Islet of Langerhans (tissue), 1 donor: ENCODE results near the gene ADGRD1.

ENCODE experiments used
- FAIRE-seq: peaks from one replicate; lab custom pipeline; 2011; peaks lifted over from hg19 to GRCh38; lab: Jason Lieb, UNC

ADGRD1 gene

GRCh38 chr12:131026754-131027153 is 73.0 kb downstream of the ADGRD1 start:
- FAIRE-seq, result no peak

- FAIRE-seq, result no peak
Measured at GRCh38 chr12:131027264-131027663, 73.6 kb downstream of the ADGRD1 start.

DNA sequence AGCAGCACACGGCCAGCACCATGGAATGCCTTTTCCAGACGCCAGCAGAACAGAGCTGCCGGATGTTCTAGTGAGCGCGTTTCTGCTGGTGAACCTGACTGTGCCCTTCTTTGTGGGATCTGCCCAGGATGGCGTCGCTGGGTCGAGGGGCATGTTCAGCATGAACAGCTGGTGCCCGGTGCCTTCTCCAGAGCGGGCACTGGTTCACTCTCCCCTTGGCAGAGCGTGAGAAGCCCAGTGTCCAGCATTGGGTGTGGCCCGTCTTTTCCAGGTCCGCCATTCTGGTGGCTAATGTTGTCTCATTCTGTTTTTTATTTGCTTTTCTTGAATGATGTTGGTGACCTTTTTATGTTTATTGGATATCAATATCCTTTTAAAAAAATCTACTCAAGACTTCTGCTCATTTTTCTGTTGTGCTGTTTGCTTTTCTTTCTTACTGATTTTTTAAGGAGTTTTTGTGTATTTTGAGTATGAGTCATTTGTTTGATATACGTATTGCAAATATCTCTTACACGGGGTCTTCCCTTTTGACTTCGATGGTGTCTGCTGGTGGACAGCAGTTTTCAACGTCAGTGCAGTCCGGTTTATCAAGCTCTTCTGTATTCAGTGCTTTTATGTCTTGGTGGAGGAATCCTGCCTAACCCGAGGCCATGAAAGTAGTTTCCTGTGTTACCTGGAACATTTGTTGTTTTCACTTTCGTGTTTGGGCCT is 74.3 kb downstream of the ADGRD1 start:
- no peak for FAIRE-seq

DNA sequence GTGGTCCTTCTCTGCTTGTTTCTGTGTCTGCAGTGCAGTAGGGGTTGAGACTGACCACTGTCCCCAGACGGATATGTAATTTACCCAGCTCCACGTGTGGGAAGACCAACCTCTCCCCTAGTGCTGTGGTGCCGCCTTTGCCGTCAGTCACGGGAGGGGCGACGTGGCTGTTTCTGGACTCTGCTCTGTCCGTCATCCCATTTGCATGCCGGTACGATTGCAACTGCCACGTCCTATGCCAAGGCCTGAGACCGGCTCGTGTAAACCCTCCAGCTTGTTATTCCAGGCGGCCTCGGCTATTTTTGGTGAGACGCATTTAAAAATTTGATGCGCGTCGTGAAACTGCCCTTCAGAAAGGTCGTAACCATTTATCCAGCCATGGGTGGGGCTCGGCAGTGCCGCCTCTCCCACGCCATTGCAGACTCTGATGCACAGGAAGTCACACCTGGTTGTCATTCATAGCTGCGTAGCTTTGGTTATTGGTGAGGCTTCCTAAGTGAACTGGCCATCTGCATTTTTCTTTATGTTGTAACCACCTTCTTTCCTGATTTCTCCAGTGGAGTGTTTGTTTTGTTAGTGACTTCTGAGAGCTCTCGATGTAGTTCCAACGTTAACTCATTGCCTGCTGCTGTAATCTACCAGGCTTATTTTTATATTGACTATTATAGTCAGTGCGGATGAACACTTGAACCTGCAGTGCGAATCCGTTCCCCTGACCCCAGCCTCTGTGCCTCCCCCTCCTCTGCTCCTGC is 75.1 kb downstream of the ADGRD1 start:
- FAIRE-seq, result no peak

- no peak for FAIRE-seq
Measured at GRCh38 chr12:131030472-131031328, 77.0 kb downstream of the ADGRD1 start.

GRCh38 chr12:131032082-131032750 is 78.5 kb downstream of the ADGRD1 start:
- no peak for FAIRE-seq

- no peak for FAIRE-seq
Measured at GRCh38 chr12:131033486-131033885, 79.8 kb downstream of the ADGRD1 start.

DNA sequence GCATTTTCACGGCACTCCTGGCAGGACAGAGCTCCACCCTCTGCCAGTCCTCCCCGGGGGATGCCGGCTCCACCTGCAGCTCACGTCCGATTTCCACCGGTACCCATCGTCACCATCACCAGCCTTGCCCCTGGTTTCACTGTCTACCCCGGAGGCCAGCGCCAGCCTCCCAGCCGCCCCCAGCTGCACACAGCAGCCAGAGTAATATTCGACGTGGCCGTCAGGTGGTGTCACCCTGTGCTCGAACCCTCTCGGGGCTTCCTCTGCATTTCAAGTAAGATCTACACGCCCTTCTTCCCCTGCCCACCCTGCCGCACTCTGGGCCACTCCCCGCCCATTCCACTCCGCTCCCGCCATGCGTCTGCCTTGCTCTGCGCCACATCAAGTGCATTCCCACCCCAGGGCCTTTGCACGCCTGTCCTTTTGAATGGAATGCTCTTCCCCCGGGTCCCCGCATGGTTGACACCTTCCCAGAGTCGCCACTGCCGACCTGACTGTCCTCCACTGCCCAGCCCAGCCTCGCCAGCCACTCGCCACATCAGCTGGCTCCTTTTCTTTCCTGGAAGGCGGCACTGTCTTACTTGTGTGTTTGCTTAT is 80.3 kb downstream of the ADGRD1 start:
- no peak for FAIRE-seq

DNA sequence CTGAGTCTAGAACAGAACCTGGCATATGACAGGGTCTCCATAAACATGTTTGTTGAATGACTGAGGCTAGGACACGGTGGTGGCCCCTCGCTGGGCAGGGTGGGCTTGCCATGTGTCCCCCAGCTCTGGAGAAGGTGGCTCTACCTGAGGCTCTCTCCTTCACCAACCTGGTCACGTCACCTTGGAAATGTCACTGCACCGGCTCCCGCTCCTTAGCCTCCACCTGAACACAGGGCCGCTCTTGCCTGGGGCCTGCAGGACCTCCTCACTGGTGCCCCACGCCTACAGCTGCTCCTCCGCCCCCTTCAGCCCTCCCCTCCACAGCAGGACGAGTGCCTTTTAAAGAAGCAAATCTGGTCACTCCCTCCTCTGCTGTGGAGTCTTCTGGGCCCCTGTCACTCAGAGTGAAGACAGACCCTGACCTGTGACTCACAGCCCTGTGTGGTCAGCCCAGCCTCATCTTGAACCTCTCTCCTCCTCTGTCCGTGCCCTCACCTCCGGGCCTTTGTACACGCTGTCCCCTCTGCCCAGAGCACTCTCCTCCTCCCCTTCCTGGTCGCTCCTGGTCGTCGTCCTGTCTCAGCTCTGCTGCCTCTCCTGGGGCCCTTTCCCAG is 81.0 kb downstream of the ADGRD1 start:
- FAIRE-seq, result no peak

GRCh38 chr12:131035245-131035681 is 81.6 kb downstream of the ADGRD1 start:
- FAIRE-seq, result no peak

GRCh38 chr12:131038159-131038558 is 84.5 kb downstream of the ADGRD1 start:
- FAIRE-seq, result no peak

- FAIRE-seq, result no peak
Measured at GRCh38 chr12:131038961-131039950, 85.5 kb downstream of the ADGRD1 start.

- no peak for FAIRE-seq
Measured at GRCh38 chr12:131040491-131040890, 86.8 kb downstream of the ADGRD1 start.

- no peak for FAIRE-seq
Measured at GRCh38 chr12:131041216-131041967, 87.7 kb downstream of the ADGRD1 start.

GRCh38 chr12:131041968-131042833 is 88.5 kb downstream of the ADGRD1 start:
- FAIRE-seq, result no peak

DNA sequence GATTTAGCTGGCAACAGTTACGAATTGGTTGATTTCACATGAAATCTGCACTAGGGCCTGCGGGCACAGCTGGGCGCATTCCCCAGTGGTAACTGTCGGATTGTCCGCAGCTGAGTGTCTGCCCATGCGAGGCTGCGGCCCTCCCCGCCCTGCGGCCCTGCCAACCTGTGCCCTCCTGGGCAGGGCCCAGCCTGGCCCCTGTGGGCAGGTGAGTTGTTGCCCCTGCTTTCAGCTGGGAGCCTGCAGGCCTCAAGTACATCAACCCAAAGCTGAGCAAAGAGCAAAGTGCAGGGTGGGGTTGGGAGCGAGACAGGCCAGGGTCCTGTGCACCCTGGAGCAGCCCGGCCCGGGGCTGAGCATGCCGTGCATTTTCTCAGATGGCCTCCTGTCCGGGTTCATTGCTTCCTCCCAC is 89.1 kb downstream of the ADGRD1 start:
- FAIRE-seq, result no peak

GRCh38 chr12:131043401-131043871 is 89.7 kb downstream of the ADGRD1 start:
- no peak for FAIRE-seq

GRCh38 chr12:131044136-131044535 is 90.4 kb downstream of the ADGRD1 start:
- no peak for FAIRE-seq
